PC-3 (cell line): ENCODE data around the gene MTPN. TPM values are rescaled to one million over a fixed set of nuclear protein-coding genes. Genes with fewer than 3 reads are reported as not detected.
A peak's percentile ranks its signal among the peaks of the same experiment; 100 is the strongest.

ENCODE experiments used
- ATAC-seq: fragments of 200-7000 bp; cut with Tn5 transposase; 2 replicates; pipeline ENCODE4 v1.9.1; 2020; ENCODE audit warnings: mild to moderate bottlenecking, moderate library complexity
- BruUV-seq: library from RNA; stranded (reverse); fragments of 400-500 nt; replicated peaks from 2 replicates; lab custom pipeline; 2021; lab: Mats Ljungman, UMichigan
- CTCF ChIA-PET: fragments of 300-600 bp; sonication (Branson Sonifier 250); formaldehyde crosslinking; loops from one replicate; lab custom pipeline; 2022; ENCODE audit warnings: antibody characterized with exemption; lab: Charles Lee
- POLR2A ChIA-PET: fragments of 300-600 bp; sonication (Branson Sonifier 250); formaldehyde crosslinking; loops from one replicate; lab custom pipeline; 2022; ENCODE audit warnings: antibody characterized with exemption; ENCODE audit not compliant: unreplicated experiment; lab: Charles Lee
- DNase-seq: peaks from one replicate; pipeline ENCODE4 v3.0.0-alpha.2; 2015
- H2AFZ ChIP-seq: fragments of 300-600 bp; sonication (generic); 2 replicates; pipeline ENCODE4 v1.6.0; 2016; ENCODE audit warnings: antibody characterized with exemption, low read length
- H3F3A ChIP-seq: fragments of 300-600 bp; sonication (generic); one replicate; pipeline ENCODE4 v1.6.0; 2017; ENCODE audit warnings: antibody characterized with exemption, low read length, control low read depth, mild to moderate bottlenecking; ENCODE audit not compliant: unreplicated experiment
- H3K27ac ChIP-seq: fragments of 300-600 bp; sonication (generic); 2 replicates; pipeline ENCODE4 v1.5.1; 2016; ENCODE audit warnings: mild to moderate bottlenecking, low read length
- H3K27me3 ChIP-seq: fragments of 300-600 bp; sonication (generic); 2 replicates; pipeline ENCODE4 v1.6.1; 2016; ENCODE audit warnings: low read length, mixed read lengths
- H3K36me3 ChIP-seq: fragments of 300-600 bp; sonication (generic); 2 replicates; pipeline ENCODE4 v1.6.1; 2016; ENCODE audit warnings: low read depth, mixed run types, low read length, mixed read lengths
- H3K4me1 ChIP-seq: fragments of 300-600 bp; sonication (generic); 2 replicates; pipeline ENCODE4 v1.5.1; 2016; ENCODE audit warnings: low read length; ENCODE audit not compliant: insufficient read depth
- H3K4me2 ChIP-seq: fragments of 300-600 bp; sonication (generic); 2 replicates; pipeline ENCODE4 v1.6.0; 2016; ENCODE audit warnings: low read length
- H3K4me3 ChIP-seq: fragments of 300-600 bp; sonication (generic); 2 replicates; pipeline ENCODE4 v1.5.1; 2016; ENCODE audit warnings: mild to moderate bottlenecking, low read length, mixed read lengths
- H3K79me2 ChIP-seq: fragments of 300-600 bp; sonication (generic); 2 replicates; pipeline ENCODE4 v1.6.1; 2017; ENCODE audit warnings: low read length, mixed read lengths
- H3K9ac ChIP-seq: fragments of 300-600 bp; sonication (generic); 2 replicates; pipeline ENCODE4 v1.6.0; 2016; ENCODE audit warnings: mild to moderate bottlenecking, low read length
- H3K9me2 ChIP-seq: fragments of 300-600 bp; sonication (generic); replicated peaks from 2 replicates; pipeline ENCODE4 v1.6.1; 2016; ENCODE audit warnings: mixed run types, low read length, mixed read lengths
- H3K9me3 ChIP-seq: fragments of 300-600 bp; sonication (generic); 2 replicates; pipeline ENCODE4 v1.6.1; 2016; ENCODE audit warnings: low read length, mixed read lengths
- H4K20me1 ChIP-seq: fragments of 300-600 bp; sonication (generic); 2 replicates; pipeline ENCODE4 v1.6.1; 2016; ENCODE audit warnings: low read length, mixed read lengths
- CTCF ChIP-seq: fragments of 300-600 bp; sonication (generic); conservative IDR thresholded peaks from 2 replicates; pipeline ENCODE4 v1.5.1; 2017; ENCODE audit warnings: antibody characterized with exemption, low read depth, mild to moderate bottlenecking, low read length
- EZH2 ChIP-seq: fragments of 300-600 bp; sonication (generic); IDR thresholded peaks from one replicate; pipeline ENCODE4 v1.6.1; 2017; ENCODE audit warnings: antibody characterized with exemption, mild to moderate bottlenecking, low read length; ENCODE audit not compliant: unreplicated experiment
- EZH2phosphoT487 ChIP-seq: fragments of 300-600 bp; sonication (generic); IDR thresholded peaks from 2 replicates; pipeline ENCODE4 v1.6.1; 2018; ENCODE audit warnings: mild to moderate bottlenecking, antibody characterized with exemption, low read length, borderline replicate concordance
- intact Hi-C: fragments of 100-400 bp; cut with micrococcal nuclease; formaldehyde crosslinking; loops from 2 replicates; pipeline ENCODE4 v1.9.0; 2023
- total RNA-seq: library from RNA; depleted of rRNA; stranded (reverse); fragments of >200 nt; gene quantifications from 2 replicates; pipeline ENCODE4 v1.2.3, GENCODE V29; 2014

Gene MTPN
- total RNA-seq, 1 experiment from 2014 or later: 96.0 TPM

- ChIA-PET CTCF (no interaction called here), POLR2A (interaction anchor here (0.6 kb wide), 1 partner anchor 16 kb away, joined by 7 read pairs; no protein-coding TSS in a partner anchor)
- BruUV-seq: no TSS peak
- Histone ChIP-seq H3K27ac (no peak overlapping the region), H3K4me3 (no peak overlapping the region), H3F3A (no peaks in the 10 kb centered on the region), H3K9me3 (no peaks in the 10 kb centered on the region), H3K9ac (no peak overlapping the region), H3K9me2 (no peaks in the 10 kb centered on the region), H4K20me1 (no peaks in the 10 kb centered on the region), H3K4me1 (peaks cover 21% of the 10 kb centered on the region), H3K4me2 (no peak overlapping the region), H3K79me2 (no peaks in the 10 kb centered on the region), H3K36me3 (no peaks in the 10 kb centered on the region), H3K27me3 (no peaks in the 10 kb centered on the region), H2AFZ (no peak overlapping the region)
- intact Hi-C loops: no loop called here
- TF ChIP-seq EZH2 (no peak), EZH2phosphoT487 (no peak), CTCF (no peak)
- ATAC-seq (peak; percentile 24; the same call in 1 of the 2 replicates), DNase-seq (peak; percentile 22)
Measured at GRCh38 chr7:135994466-135995205, 17.5 kb upstream of the MTPN start.

DNA sequence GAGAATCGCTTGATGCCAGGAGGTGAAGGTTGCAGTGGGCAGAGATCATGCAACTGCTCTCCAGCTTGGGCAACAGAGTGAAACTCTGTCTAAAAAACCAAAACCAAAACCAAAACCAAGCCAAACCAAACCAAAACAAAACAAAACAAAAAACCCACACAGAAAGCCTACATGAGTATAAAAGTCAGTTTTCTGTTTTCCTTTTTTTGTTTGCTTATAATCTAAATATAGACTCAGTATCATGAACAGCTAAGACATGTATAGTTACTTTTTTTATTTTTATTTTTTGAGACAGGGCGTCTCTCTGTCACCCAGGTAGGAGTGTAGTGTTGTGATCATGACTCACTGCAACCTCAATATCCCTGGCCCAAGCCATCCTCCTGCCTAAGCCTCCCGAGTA is 16.8 kb upstream of the MTPN start:
- H3K4me3 ChIP-seq: no peak overlapping the region
- no peaks in the 10 kb centered on the region for H3K79me2 ChIP-seq
- no peak overlapping the region for H3K27ac ChIP-seq
- peaks cover 21% of the 10 kb centered on the region for H3K4me1 ChIP-seq
- no peak overlapping the region for H2AFZ ChIP-seq
- ATAC-seq (no peak), DNase-seq (no peak)
- no peak overlapping the region for H3K4me2 ChIP-seq
- TF ChIP-seq EZH2phosphoT487: no peak
- no peak for TF ChIP-seq CTCF
- no peak for TF ChIP-seq EZH2
- H3K36me3 ChIP-seq: no peaks in the 10 kb centered on the region
- H3K9me2 ChIP-seq: no peaks in the 10 kb centered on the region
- H3K27me3 ChIP-seq: no peaks in the 10 kb centered on the region
- no peaks in the 10 kb centered on the region for H3F3A ChIP-seq
- H3K9me3 ChIP-seq: no peaks in the 10 kb centered on the region
- CTCF ChIA-PET: no interaction called here
- no peak overlapping the region for H3K9ac ChIP-seq
- BruUV-seq: no TSS peak
- intact Hi-C loops: no loop called here
- H4K20me1 ChIP-seq: no peaks in the 10 kb centered on the region
- POLR2A ChIA-PET: no interaction called here

- no peaks in the 10 kb centered on the region for H3K36me3 ChIP-seq
- H3K27me3 ChIP-seq: no peaks in the 10 kb centered on the region
- intact Hi-C loops: no loop called here
- H3K4me2 ChIP-seq: no peak overlapping the region; the same call in 1 of the 2 replicates
- peaks cover 21% of the 10 kb centered on the region for H3K4me1 ChIP-seq
- no peaks in the 10 kb centered on the region for H3K9me2 ChIP-seq
- H3K79me2 ChIP-seq: no peaks in the 10 kb centered on the region
- no peak for DNase-seq
- no peaks in the 10 kb centered on the region for H4K20me1 ChIP-seq
- POLR2A ChIA-PET: no interaction called here
- ATAC-seq: no peak
- no peak overlapping the region for H2AFZ ChIP-seq
- no TSS peak for BruUV-seq
- CTCF ChIA-PET: interaction anchor here (0.6 kb wide), 1 partner anchor 65 kb away, joined by 3 read pairs; no protein-coding TSS in a partner anchor
- no peak overlapping the region for H3K4me3 ChIP-seq
- no peak for TF ChIP-seq EZH2phosphoT487
- TF ChIP-seq EZH2: no peak
- no peak for TF ChIP-seq CTCF
- no peaks in the 10 kb centered on the region for H3F3A ChIP-seq
- no peak overlapping the region for H3K9ac ChIP-seq
- no peaks in the 10 kb centered on the region for H3K9me3 ChIP-seq
- H3K27ac ChIP-seq: no peak overlapping the region
Measured at GRCh38 chr7:135991906-135992305, 14.7 kb upstream of the MTPN start.
